HEK293 (cell line): ENCODE results near the gene STEAP3.

ENCODE experiments used
- HOXA7 ChIP-seq: sonication (generic); formaldehyde crosslinking; IDR thresholded peaks from 2 replicates; pipeline ENCODE4 v1.8.1; 2022; ENCODE audit warnings: missing genetic modification reagents, borderline replicate concordance
- HOXD13 ChIP-seq: sonication (generic); formaldehyde crosslinking; IDR thresholded peaks from 2 replicates; pipeline ENCODE4 v1.8.0; 2022; ENCODE audit warnings: missing genetic modification reagents, borderline replicate concordance
- IKZF3 ChIP-seq: fragments of 450-650 bp; IDR thresholded peaks from 2 replicates; pipeline ENCODE4 v1.5.0; 2018; ENCODE audit warnings: missing biosample characterization, mild to moderate bottlenecking, missing genetic modification characterization, moderate library complexity
- KLF1 ChIP-seq: fragments of 450-650 bp; formaldehyde crosslinking; IDR thresholded peaks from 2 replicates; pipeline ENCODE4 v1.5.1; 2016; ENCODE audit warnings: missing biosample characterization, missing genetic modification characterization
- KLF10 ChIP-seq: fragments of 450-650 bp; IDR thresholded peaks from 2 replicates; pipeline ENCODE4 v1.5.1; 2018; ENCODE audit warnings: missing biosample characterization, mild to moderate bottlenecking, missing genetic modification characterization
- MZF1 ChIP-seq: fragments of 450-650 bp; formaldehyde crosslinking; IDR thresholded peaks from 2 replicates; pipeline ENCODE4 v1.5.1; 2017; ENCODE audit warnings: missing biosample characterization, missing genetic modification characterization, borderline replicate concordance
- OVOL3 ChIP-seq: fragments of 450-650 bp; formaldehyde crosslinking; IDR thresholded peaks from 2 replicates; pipeline ENCODE4 v1.5.1; 2016; ENCODE audit warnings: missing biosample characterization, missing genetic modification characterization
- RBAK ChIP-seq: fragments of 450-650 bp; formaldehyde crosslinking; IDR thresholded peaks from 2 replicates; pipeline ENCODE4 v1.5.1; 2016; ENCODE audit warnings: missing biosample characterization, missing genetic modification characterization
- SCRT1 ChIP-seq: fragments of 450-650 bp; formaldehyde crosslinking; IDR thresholded peaks from 2 replicates; pipeline ENCODE4 v1.5.1; 2016; ENCODE audit warnings: missing biosample characterization, missing genetic modification characterization, borderline replicate concordance
- SP3 ChIP-seq: fragments of 450-650 bp; formaldehyde crosslinking; IDR thresholded peaks from 2 replicates; pipeline ENCODE4 v1.5.1; 2016; ENCODE audit warnings: missing biosample characterization, missing genetic modification characterization
- YY1 ChIP-seq: fragments of 450-650 bp; formaldehyde crosslinking; IDR thresholded peaks from 2 replicates; pipeline ENCODE4 v1.5.1; 2018; ENCODE audit warnings: missing biosample characterization, missing genetic modification characterization
- ZBTB1 ChIP-seq: fragments of 450-650 bp; formaldehyde crosslinking; IDR thresholded peaks from 2 replicates; pipeline ENCODE4 v1.5.1; 2016; ENCODE audit warnings: missing biosample characterization, missing genetic modification characterization
- ZBTB17 ChIP-seq: fragments of 450-650 bp; formaldehyde crosslinking; IDR thresholded peaks from 2 replicates; pipeline ENCODE4 v1.5.1; 2016; ENCODE audit warnings: missing biosample characterization, missing genetic modification characterization
- ZBTB21 ChIP-seq: fragments of 450-650 bp; formaldehyde crosslinking; IDR thresholded peaks from 2 replicates; pipeline ENCODE4 v1.5.1; 2017; ENCODE audit warnings: missing biosample characterization, missing genetic modification characterization
- ZBTB7A ChIP-seq: fragments of 450-650 bp; formaldehyde crosslinking; IDR thresholded peaks from 2 replicates; pipeline ENCODE4 v1.5.1; 2016; ENCODE audit warnings: low read depth, missing biosample characterization, missing genetic modification characterization
- ZBTB8A ChIP-seq: fragments of 450-650 bp; formaldehyde crosslinking; IDR thresholded peaks from 2 replicates; pipeline ENCODE4 v1.5.1; 2016; ENCODE audit warnings: missing biosample characterization, missing genetic modification characterization
- ZFP41 ChIP-seq: fragments of 450-650 bp; formaldehyde crosslinking; IDR thresholded peaks from 2 replicates; pipeline ENCODE4 v1.5.1; 2016; ENCODE audit warnings: missing biosample characterization, missing genetic modification characterization, borderline replicate concordance
- ZIC2 ChIP-seq: fragments of 450-650 bp; formaldehyde crosslinking; IDR thresholded peaks from 2 replicates; pipeline ENCODE4 v1.5.1; 2016; ENCODE audit warnings: missing biosample characterization, missing genetic modification characterization
- ZNF114 ChIP-seq: fragments of 450-650 bp; formaldehyde crosslinking; IDR thresholded peaks from 2 replicates; pipeline ENCODE4 v1.5.0; 2017; ENCODE audit warnings: missing biosample characterization, missing genetic modification characterization
- ZNF146 ChIP-seq: fragments of 450-650 bp; formaldehyde crosslinking; IDR thresholded peaks from 2 replicates; pipeline ENCODE4 v1.5.1; 2016; ENCODE audit warnings: missing biosample characterization, missing genetic modification characterization
- ZNF221 ChIP-seq: fragments of 450-650 bp; formaldehyde crosslinking; IDR thresholded peaks from 2 replicates; pipeline ENCODE4 v1.5.1; 2017; ENCODE audit warnings: missing biosample characterization, missing genetic modification characterization, borderline replicate concordance
- ZNF24 ChIP-seq: fragments of 450-650 bp; formaldehyde crosslinking; IDR thresholded peaks from 2 replicates; pipeline ENCODE4 v1.5.1; 2016; ENCODE audit warnings: missing biosample characterization, missing genetic modification characterization
- ZNF266 ChIP-seq: fragments of 450-650 bp; formaldehyde crosslinking; IDR thresholded peaks from 2 replicates; pipeline ENCODE4 v1.5.1; 2016; ENCODE audit warnings: missing biosample characterization, missing genetic modification characterization, low read depth
- ZNF350 ChIP-seq: fragments of 450-650 bp; formaldehyde crosslinking; IDR thresholded peaks from 2 replicates; pipeline ENCODE4 v1.5.0; 2017; ENCODE audit warnings: missing biosample characterization, mild to moderate bottlenecking, missing genetic modification characterization
- ZNF416 ChIP-seq: fragments of 450-650 bp; formaldehyde crosslinking; IDR thresholded peaks from 2 replicates; pipeline ENCODE4 v1.5.1; 2016; ENCODE audit warnings: missing biosample characterization, missing genetic modification characterization
- ZNF514 ChIP-seq: fragments of 450-650 bp; formaldehyde crosslinking; IDR thresholded peaks from 2 replicates; pipeline ENCODE4 v1.5.1; 2016; ENCODE audit warnings: missing biosample characterization, missing genetic modification characterization
- ZNF549 ChIP-seq: fragments of 450-650 bp; IDR thresholded peaks from 2 replicates; pipeline ENCODE4 v1.5.1; 2018; ENCODE audit warnings: missing biosample characterization, missing genetic modification characterization, mild to moderate bottlenecking, inconsistent platforms, moderate library complexity
- ZNF571 ChIP-seq: fragments of 450-650 bp; formaldehyde crosslinking; IDR thresholded peaks from 2 replicates; pipeline ENCODE4 v1.5.0; 2017; ENCODE audit warnings: missing biosample characterization, missing genetic modification characterization
- ZNF596 ChIP-seq: fragments of 450-650 bp; IDR thresholded peaks from 2 replicates; pipeline ENCODE4 v1.5.0; 2018; ENCODE audit warnings: missing biosample characterization, mild to moderate bottlenecking, missing genetic modification characterization, moderate library complexity
- ZNF621 ChIP-seq: fragments of 450-650 bp; formaldehyde crosslinking; IDR thresholded peaks from 2 replicates; pipeline ENCODE4 v1.5.1; 2017; ENCODE audit warnings: missing biosample characterization, missing genetic modification characterization
- ZNF624 ChIP-seq: fragments of 450-650 bp; formaldehyde crosslinking; IDR thresholded peaks from 2 replicates; pipeline ENCODE4 v1.5.1; 2017; ENCODE audit warnings: missing biosample characterization, missing genetic modification characterization
- ZNF629 ChIP-seq: fragments of 450-650 bp; formaldehyde crosslinking; IDR thresholded peaks from 2 replicates; pipeline ENCODE4 v1.5.1; 2017; ENCODE audit warnings: missing biosample characterization, missing genetic modification characterization
- ZXDB ChIP-seq: fragments of 450-650 bp; formaldehyde crosslinking; IDR thresholded peaks from 2 replicates; pipeline ENCODE4 v1.5.1; 2016; ENCODE audit warnings: missing biosample characterization, missing genetic modification characterization
- TF ChIP-seq, protein P1 (sequence below): fragments of 450-650 bp; formaldehyde crosslinking; IDR thresholded peaks from 2 replicates; pipeline ENCODE4 v1.5.1; 2016; ENCODE audit warnings: missing biosample characterization, missing genetic modification characterization
- TF ChIP-seq, protein P2 (sequence below): fragments of 450-650 bp; formaldehyde crosslinking; IDR thresholded peaks from 2 replicates; pipeline ENCODE4 v1.5.1; 2017; ENCODE audit warnings: missing biosample characterization, missing genetic modification characterization
- TF ChIP-seq, protein P3 (sequence below): fragments of 450-650 bp; formaldehyde crosslinking; IDR thresholded peaks from 2 replicates; pipeline ENCODE4 v1.5.1; 2016; ENCODE audit warnings: missing biosample characterization, missing genetic modification characterization
- TF ChIP-seq, protein P4 (sequence below): fragments of 450-650 bp; formaldehyde crosslinking; IDR thresholded peaks from 2 replicates; pipeline ENCODE4 v1.5.1; 2016; ENCODE audit warnings: missing biosample characterization, missing genetic modification characterization

Gene STEAP3

DNA sequence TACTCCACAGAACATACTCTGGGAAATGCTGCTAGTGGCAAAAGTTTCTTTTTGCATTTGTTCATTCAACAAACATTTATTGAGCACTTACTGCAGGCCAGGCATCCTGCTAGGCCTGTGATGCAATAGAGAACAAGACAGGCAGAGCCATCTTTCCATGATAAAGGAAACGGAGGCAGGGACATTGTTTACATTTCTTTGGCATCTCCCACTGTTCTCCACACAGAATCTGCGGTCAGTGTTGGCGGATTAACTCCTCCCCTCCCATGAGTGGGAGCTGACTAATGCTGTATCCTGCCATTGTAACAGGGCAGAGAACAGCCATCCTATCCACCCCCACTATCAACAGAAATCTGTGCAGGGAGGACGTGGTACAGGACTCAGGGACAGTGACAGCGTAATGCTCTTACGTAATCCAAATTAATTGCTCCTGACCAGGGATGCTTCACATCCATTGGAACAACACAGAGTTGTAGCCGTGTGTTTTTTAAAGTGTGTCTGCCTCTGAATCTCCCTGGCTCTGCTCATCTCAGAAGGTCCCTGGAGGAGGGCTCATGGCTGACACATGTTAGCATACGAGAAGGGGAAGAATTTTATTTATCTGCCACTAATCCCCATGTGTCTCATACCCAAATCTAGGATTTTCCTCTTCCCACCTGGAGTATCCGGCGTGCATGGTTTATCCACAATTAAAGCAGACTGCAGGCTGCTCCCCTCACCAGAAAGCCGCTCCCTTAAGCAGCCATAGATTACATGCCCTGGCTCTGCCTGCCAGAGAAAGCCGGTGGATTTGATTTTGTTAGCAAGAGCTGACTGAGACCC is 32.3 kb downstream of the STEAP3 start (continued):
- TF ChIP-seq, protein P1, sequence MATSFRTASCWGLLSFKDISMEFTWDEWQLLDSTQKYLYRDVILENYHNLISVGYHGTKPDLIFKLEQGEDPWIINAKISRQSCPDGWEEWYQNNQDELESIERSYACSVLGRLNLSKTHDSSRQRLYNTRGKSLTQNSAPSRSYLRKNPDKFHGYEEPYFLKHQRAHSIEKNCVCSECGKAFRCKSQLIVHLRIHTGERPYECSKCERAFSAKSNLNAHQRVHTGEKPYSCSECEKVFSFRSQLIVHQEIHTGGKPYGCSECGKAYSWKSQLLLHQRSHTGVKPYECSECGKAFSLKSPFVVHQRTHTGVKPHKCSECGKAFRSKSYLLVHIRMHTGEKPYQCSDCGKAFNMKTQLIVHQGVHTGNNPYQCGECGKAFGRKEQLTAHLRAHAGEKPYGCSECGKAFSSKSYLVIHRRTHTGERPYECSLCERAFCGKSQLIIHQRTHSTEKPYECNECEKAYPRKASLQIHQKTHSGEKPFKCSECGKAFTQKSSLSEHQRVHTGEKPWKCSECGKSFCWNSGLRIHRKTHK (tag by site-specific recombination): no peak
- TF ChIP-seq SCRT1 (tag by site-specific recombination) (no peak), ZIC2 (peak; percentile 60), ZXDB (tag by site-specific recombination) (no peak), ZNF114 (tag by site-specific recombination) (no peak), ZBTB7A (tag by site-specific recombination) (no peak), RBAK (tag by site-specific recombination) (no peak), SP3 (tag by site-specific recombination) (no peak), ZNF549 (tag by site-specific recombination) (no peak), ZNF571 (no peak), ZNF514 (tag by site-specific recombination) (no peak), KLF1 (no peak), ZNF350 (tag by site-specific recombination) (no peak), IKZF3 (tag by site-specific recombination) (no peak), MZF1 (tag by site-specific recombination) (no peak), ZNF624 (no peak), ZBTB1 (no peak), ZNF629 (tag by site-specific recombination) (peak; percentile 73), ZNF621 (tag by site-specific recombination) (no peak), KLF10 (tag by site-specific recombination) (no peak), HOXA7 (CRISPR knock-in tag) (no peak), ZBTB8A (tag by site-specific recombination) (no peak), ZNF596 (tag by site-specific recombination) (no peak), ZNF266 (tag by site-specific recombination) (no peak), ZNF416 (tag by site-specific recombination) (no peak), ZNF24 (tag by site-specific recombination) (no peak), ZNF221 (tag by site-specific recombination) (no peak), OVOL3 (no peak), ZBTB17 (tag by site-specific recombination) (no peak), ZBTB21 (tag by site-specific recombination) (0 out of 2 replicates have a peak, but pooled peaks have one; percentile 50), ZFP41 (tag by site-specific recombination) (no peak), YY1 (tag by site-specific recombination) (no peak), ZNF146 (tag by site-specific recombination) (no peak), HOXD13 (CRISPR knock-in tag) (no peak)
- TF ChIP-seq, protein P2, sequence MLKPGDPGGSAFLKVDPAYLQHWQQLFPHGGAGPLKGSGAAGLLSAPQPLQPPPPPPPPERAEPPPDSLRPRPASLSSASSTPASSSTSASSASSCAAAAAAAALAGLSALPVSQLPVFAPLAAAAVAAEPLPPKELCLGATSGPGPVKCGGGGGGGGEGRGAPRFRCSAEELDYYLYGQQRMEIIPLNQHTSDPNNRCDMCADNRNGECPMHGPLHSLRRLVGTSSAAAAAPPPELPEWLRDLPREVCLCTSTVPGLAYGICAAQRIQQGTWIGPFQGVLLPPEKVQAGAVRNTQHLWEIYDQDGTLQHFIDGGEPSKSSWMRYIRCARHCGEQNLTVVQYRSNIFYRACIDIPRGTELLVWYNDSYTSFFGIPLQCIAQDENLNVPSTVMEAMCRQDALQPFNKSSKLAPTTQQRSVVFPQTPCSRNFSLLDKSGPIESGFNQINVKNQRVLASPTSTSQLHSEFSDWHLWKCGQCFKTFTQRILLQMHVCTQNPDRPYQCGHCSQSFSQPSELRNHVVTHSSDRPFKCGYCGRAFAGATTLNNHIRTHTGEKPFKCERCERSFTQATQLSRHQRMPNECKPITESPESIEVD (tag by site-specific recombination): no peak
- TF ChIP-seq, protein P3, sequence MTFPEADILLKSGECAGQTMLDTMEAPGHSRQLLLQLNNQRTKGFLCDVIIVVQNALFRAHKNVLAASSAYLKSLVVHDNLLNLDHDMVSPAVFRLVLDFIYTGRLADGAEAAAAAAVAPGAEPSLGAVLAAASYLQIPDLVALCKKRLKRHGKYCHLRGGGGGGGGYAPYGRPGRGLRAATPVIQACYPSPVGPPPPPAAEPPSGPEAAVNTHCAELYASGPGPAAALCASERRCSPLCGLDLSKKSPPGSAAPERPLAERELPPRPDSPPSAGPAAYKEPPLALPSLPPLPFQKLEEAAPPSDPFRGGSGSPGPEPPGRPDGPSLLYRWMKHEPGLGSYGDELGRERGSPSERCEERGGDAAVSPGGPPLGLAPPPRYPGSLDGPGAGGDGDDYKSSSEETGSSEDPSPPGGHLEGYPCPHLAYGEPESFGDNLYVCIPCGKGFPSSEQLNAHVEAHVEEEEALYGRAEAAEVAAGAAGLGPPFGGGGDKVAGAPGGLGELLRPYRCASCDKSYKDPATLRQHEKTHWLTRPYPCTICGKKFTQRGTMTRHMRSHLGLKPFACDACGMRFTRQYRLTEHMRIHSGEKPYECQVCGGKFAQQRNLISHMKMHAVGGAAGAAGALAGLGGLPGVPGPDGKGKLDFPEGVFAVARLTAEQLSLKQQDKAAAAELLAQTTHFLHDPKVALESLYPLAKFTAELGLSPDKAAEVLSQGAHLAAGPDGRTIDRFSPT (tag by site-specific recombination): no peak
- TF ChIP-seq, protein P4, sequence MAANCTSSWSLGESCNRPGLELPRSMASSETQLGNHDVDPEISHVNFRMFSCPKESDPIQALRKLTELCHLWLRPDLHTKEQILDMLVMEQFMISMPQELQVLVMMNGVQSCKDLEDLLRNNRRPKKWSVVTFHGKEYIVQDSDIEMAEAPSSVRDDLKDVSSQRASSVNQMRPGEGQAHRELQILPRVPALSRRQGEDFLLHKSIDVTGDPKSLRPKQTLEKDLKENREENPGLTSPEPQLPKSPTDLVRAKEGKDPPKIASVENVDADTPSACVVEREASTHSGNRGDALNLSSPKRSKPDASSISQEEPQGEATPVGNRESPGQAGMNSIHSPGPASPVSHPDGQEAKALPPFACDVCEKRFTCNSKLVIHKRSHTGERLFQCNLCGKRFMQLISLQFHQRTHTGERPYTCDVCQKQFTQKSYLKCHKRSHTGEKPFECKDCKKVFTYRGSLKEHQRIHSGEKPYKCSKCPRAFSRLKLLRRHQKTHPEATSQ (tag by site-specific recombination): no peak
